HG02571 (cell line): ENCODE results near the gene SKOR1.

Source experiments
- ATAC-seq: cut with Tn5 transposase; IDR thresholded peaks from one replicate; pipeline ENCODE4 v1.9.1; 2021; ENCODE audit warnings: mild to moderate bottlenecking, moderate library complexity; ENCODE audit not compliant: unreplicated experiment

SKOR1 gene

GRCh38 chr15:67882487-67883233 is 57.4 kb downstream of the SKOR1 start:
- no peak for ATAC-seq

GRCh38 chr15:67883234-67883773 is 58.0 kb downstream of the SKOR1 start:
- ATAC-seq, result no peak

- no peak for ATAC-seq
These were observed 58.7 kb downstream of the SKOR1 start for GRCh38 chr15:67884009-67884408.
